Measurements from ENCODE around the gene TYRP1.
"Not testable (repeated sequence)": the region's sequence is repeated elsewhere in the genome, so short reads cannot be mapped to it uniquely, and the experiment has no call there.

TYRP1 gene, protein sequence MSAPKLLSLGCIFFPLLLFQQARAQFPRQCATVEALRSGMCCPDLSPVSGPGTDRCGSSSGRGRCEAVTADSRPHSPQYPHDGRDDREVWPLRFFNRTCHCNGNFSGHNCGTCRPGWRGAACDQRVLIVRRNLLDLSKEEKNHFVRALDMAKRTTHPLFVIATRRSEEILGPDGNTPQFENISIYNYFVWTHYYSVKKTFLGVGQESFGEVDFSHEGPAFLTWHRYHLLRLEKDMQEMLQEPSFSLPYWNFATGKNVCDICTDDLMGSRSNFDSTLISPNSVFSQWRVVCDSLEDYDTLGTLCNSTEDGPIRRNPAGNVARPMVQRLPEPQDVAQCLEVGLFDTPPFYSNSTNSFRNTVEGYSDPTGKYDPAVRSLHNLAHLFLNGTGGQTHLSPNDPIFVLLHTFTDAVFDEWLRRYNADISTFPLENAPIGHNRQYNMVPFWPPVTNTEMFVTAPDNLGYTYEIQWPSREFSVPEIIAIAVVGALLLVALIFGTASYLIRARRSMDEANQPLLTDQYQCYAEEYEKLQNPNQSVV

DNA sequence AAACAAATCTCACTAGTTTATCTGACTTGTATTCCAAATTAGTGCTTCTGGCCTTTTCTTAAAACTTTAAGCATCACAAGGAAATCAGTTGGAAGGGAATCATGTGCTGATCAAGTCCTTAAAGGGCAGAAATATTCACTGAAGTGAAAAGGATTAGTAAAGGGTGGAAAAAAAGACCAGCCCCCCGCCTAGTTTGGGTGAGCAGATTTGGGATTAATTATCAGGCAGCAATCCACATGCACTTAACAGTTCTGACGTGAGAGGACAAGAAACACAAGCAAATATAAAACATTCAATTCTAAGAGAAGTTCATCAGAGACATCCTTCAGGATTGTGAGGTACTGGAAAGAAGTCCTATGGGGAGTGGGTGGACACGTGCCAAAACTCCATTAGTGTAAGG, at the start of gene TYRP1:
TSS of gene TYRP1 (plus strand) at position 245 of the 400 bp plus-strand sequence. CDS start 612 bp downstream, outside the sequence.
- no peak for DNase-seq

DNA sequence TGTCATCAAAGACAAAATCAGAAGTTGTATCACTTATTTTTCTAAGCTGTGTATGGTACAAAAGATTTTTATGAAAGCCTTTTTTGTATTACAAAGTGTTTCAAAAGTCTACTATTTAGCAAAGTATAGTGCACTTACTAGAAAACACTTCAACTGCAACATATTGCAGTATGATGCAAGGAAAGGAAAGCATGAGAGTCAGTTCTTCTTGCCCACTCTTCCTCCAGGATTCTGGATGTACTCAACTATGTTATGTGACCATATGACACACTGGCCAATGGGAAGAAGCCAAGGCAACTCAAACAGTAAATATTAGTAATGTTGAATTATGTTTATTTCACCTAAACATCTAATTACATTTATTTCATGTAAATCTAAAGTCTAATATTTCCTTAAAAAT, 49.5 kb upstream of the TYRP1 start:
- no peak for DNase-seq

DNA sequence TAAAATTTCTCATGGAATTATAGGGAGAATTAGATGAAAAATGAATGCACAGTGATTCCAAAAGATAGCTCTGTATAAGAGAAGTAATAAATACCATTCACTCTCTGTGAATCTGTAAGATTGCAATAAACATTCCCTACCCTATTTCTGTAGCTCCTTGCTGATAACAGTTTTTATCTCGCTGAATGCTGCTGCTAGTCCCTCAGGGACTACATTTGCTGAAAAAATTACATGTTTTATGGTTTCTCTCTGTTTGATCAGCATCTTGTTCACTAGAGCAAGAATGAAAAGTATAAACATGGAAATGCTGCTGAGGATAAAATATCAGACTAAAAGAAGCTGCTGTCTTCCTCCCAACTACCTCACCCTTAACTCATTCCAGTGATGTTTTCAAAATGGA, 44.3 kb upstream of the TYRP1 start:
- no peak for DNase-seq

DNA sequence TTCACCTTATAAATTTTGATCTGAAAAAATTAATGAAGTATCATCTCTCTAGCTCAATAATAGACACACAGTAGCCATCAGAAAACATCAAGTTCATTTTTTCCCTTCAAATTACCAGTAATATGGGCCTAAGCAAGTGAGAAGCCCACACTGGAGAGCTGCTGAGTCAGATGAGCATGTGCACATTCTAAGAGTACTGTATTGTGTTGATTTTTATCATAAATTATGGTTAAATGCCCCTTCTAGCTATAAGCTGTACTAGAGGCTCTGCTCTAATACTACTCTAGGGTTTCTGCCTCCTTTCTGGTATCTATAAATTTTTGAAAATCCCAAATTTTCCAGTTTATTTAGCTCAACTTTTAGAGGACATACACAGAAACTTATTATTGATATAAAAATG, 42.1 kb upstream of the TYRP1 start:
- no peak for DNase-seq

DNA sequence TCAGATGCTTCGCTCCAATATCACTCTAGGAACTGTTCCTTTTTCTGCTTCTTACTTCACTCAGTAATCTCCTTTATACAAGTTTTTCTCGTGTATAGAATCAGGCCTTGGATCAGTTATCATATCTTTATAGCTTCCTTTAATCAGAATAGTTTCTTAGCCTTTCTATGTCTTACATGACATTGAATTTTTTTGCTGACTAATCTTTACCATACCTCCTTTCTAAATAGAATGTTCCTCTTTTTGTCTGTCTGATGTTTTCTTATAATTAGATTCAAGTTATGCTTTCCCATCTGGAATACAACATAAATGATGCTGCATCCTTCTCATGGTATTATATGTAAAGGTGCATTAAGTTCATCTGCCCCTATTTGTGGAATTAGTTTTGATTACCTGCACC, 40.2 kb upstream of the TYRP1 start:
- DNase-seq, result no peak

DNA sequence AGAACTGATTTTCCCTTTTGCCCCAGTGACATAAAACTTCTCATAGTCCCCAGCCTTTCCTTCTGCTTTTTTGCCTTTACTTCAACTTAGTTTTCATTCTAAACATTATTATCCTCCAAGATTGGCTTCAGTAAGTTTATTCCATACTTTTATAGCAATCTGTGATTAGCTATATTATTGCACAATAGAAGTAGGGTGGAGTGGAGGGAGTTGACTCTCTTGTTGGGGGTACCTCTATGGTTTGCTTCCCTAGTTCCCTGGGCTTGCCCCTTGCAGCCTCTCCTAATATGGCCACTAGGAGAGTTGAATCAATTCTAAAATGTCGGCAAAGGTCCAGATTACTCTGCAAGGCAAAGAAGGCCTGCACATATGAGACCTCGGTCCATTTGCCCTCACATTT, 36.4 kb upstream of the TYRP1 start:
- no peak for DNase-seq

DNA sequence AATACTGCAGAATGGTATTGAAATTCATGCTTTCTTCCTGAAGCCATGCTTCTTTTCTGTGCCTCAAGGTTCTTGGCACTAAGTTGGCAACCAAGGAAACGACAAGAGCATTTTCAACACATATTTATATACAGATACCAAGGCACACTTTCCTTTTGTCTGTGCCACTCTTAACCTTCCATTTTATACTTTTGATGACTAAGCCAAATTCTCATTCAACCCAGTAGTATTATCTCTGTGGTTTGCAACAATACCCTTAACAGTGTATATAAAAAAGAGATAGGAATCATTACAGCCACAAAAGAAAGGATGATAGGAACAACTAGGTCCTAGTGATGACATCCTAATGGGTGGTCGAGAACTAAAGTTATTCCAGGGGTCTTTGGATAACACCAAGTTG, 36.0 kb upstream of the TYRP1 start:
- no peak for DNase-seq

DNA sequence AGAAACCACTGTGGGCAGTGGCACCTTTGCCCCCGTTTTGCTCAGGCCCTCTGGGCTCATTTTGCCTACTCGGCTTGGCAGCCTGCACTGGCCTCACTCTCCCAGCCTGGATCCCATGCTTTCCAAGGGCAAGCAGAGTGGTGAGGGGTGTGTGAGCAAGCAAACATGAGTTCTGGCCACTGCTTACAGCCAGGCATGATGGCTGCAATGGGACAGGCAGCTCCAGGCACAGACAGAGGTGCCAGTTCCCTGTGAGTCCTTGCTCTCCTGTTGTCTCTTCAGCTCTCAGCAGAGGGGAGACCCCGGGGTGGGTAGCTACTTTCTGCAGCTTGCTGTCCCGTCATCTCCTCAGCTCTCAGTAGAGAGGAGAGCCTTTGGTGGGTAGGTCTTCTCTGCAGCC, 35.2 kb upstream of the TYRP1 start:
- no peak for DNase-seq

DNA sequence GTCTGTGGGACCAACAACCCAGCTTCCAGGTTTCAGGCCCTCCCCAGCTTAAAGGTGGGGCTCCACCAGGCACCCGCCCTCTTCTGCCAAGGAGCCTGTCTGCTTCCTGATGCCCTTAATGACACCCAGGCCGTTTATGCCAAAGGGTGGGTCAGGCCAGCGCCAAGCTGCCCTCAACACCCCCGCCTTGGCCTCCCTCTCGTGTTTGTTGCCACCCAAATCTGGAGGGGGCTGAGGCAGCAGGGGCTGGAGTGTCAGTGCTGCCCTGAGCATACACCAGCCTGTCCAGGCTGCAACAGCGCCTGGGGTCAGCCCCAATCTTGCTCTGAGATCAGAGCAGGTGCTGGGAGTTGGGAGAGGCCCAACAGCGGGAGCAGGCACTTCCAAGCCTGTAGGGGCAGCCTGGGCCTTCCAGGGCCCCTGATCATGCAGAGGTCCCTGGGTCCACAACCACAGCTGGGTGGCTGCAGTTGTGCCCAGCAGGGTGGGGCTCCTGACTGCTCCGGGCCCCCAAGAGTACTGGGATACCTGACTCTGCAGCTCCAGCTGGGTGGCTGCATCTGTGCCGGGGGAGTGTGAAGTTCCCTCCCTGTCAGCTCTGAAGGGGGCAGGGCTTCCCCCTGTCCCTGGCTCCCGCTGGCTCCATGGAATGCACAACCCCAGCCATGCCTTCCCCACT, 34.5 kb upstream of the TYRP1 start:
- no peak for DNase-seq

DNA sequence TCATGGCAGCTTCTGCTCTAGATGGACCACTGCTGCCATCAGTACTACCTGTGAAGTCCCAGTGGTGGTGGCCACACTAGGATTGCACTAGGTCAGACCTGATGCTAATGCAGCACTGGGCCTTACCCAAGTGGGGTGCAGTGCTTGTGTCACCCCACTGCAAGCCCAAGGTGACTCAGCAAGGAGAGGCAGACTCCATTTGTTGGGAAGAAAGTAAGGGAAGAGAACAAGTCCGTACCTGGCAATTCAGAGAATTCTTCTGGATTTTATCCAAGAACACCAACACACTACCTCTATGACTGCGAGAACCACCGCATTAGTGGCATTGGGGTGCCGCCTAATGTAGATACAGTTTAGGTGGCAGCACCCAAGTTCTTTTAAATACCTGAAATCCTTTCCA, 34.0 kb upstream of the TYRP1 start:
- DNase-seq, result no peak

DNA sequence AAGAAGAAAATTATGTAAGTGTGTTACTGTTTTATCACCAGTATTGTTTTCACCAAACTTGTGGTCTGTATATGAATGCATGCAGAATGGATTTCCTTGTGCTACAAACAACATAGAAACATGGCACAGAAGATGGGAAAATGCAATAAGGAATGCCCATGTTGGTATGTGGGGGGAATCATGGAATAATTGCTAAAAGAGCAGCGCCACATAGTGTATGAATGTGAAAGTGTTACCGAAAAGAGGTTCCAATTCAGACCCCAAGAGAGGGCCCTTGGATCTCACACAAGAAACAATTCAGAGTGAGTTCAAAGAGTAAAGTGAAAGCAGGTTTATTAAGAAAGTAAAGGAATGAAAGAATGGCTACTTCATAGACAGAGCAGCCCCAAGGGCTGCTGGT, 26.4 kb upstream of the TYRP1 start:
- no peak for DNase-seq

DNA sequence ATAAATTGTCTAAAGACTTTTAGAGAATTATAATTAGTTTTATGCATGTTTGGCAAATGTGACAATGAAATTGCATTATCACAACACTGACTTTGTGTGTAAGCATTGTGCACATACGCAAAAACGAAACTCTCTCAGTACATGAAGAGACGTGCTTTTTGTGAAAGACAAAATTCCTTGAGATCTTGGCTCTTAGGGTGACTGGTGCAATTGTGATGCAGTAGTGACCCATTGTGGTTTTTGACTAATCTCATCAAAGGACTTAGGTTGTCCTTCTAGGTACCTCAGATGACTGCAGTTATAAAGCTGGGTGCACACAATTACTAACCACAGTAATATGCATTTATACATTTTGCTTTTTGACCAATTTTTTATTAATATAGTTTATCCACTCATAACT, 25.3 kb upstream of the TYRP1 start:
- DNase-seq, result no peak

DNA sequence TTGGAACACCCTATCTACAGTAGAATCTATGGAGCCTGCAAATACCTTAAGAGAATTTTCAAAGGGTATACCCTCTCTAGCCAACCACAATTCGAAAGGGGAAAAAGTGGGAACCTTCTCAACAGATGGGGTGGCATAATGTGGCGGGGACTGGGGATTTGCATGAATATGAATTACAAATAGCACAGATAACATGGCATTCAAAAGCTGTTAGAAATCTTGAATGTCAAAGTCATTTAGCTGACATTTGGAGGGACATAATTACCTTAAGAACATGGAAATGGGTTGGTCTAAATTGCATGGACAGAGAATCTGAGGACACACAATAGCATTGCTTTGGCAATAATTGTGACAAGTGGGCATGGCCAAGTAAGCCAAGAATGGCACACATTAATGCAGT, 23.2 kb upstream of the TYRP1 start:
- DNase-seq, result no peak

DNA sequence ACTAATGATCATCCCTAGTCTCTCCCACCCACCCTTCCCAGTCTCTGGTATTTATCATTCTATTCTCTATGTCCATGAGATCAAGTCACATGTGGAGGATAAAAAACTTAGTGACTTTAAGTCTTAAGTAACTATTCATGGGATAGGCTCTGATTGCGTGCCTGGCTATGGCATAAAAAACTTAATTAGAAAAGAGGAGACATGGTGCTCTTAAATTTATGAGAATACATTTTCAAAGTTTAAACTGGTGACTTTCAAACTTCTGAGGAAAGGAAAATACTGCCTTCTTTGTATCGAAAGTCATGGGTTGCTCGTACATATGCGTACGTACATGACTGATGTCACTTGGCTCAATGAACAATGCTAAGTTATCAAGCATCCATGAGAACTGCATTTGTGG, 18.2 kb upstream of the TYRP1 start:
- DNase-seq, result no peak

DNA sequence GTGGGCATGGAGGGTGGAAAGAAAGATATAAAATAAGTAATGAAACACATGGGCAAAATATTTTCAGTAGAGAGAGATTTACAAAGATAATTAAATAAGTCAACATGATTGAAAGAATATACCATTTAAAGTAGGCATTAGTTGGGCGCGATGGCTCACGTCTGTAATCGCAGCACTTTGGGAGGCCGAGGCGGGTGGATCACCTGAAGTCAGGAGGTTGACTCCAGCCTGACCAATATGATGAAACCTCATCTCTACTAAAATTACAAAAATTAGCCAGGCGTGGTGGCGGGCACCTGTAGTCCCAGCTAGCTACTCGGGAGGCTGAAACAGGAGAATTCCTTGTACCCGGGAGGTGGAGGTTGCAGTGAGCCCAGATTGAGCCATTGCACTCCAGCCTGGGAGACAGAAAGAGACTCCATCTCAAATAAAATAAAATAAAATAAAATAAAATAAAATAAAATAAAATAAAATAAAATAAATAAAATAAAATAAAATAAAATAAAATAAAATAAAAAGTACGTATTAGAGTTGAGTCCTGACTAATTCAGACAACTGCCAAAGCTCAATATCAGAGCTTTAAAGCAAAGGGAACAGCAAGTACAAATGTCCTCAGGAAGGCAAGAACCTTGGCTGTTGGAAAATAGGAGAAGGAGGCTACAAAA, 15.6 kb upstream of the TYRP1 start:
- not testable (repeated sequence) for DNase-seq

DNA sequence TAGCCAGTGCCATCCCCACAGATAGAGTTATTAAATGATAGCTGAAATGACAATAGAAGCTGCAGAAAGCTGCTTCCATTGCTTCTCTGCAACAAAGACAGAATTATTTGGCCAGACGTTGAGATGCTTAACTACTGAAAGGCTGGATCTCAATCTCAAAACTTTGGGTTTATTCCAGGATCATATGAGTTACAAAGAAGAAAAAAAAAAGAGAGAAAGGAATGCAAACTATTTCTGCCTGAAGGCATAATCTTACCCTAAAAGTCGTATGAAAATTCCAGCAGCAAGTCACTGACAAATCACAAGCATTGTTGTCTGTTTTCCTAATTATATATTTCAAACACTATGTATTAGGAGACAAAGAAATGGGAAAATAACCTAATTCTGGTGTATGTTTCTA, 12.8 kb upstream of the TYRP1 start:
- DNase-seq, result no peak

DNA sequence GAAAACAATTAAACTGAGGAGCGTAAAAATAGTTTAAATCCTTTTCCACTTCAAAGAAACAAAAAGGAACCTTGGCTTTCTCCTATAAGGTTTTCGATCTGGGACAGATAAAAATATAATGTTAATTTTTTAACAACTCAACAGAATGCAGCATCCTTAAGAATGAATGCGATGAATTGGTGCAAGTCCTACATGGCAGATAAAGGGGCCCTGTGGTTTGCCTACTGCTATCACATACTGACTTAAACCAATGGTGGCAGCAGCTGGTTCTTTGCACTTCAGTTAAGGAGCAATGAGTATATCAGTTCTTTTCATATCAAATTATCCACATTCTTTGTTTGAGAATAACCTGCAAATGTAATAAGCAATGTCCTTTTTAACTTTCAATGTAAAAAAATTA, 12.4 kb upstream of the TYRP1 start:
- DNase-seq, result no peak

DNA sequence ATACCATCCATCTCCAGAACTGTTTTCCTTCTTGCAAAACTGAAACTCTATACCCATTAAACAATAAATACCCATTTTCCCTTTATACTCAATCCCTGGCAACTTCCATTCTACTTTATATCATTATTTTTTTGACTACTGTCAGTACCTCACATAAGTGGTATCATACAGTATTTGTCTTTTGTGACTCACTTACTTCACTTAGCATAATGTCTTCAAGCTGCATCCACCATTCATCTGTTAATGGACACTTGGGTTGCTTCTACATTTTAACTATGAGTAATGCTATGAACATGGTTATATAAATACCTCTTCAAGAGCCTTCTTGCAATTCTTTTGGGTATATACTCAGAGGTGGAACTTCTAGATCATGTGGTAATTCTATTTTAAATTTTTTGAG, 11.6 kb upstream of the TYRP1 start:
- no peak for DNase-seq

DNA sequence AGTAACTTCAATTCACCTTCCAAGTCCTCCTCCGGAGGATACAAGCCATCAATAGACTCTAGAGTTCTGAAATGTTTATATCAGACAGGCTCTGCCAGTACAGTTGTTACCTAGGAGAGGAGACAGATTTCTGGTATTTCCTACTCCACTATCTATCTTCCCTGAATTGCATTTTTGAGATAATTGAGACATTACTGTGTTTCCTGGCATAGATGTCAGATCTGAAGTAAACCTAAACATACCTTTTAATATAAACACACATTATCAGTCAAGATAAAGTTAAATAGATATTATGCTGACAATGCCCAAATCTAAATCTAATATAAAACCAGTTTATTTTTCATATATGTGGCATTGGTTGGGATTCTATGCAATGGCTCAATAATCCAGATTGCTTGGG, 8.2 kb upstream of the TYRP1 start:
- DNase-seq, result no peak

DNA sequence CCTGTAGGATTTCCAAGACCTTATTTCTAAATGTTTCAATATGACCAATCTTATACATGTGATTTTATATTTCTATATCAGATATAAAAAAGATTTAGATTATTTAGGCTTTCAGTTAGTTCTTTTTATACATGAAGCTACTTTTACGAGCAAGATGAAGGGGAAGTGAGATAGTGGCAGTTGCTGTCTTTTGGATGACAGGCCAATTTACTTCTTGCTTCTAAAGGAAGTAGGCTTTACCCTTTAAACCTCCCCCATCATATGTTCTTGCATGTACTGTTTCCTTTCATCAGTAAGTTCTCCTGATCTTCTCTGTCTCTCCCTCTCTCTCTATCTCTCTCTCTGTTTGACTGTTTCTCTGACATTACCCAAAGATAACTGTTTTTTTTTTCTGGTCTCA, 4.0 kb upstream of the TYRP1 start:
- DNase-seq, result no peak

DNA sequence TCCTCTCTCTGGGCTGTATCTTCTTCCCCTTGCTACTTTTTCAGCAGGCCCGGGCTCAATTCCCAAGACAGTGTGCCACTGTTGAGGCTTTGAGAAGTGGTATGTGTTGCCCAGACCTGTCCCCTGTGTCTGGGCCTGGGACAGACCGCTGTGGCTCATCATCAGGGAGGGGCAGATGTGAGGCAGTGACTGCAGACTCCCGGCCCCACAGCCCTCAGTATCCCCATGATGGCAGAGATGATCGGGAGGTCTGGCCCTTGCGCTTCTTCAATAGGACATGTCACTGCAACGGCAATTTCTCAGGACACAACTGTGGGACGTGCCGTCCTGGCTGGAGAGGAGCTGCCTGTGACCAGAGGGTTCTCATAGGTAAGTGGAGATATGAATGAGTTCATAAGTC, 828 bp downstream of the TYRP1 start:
- no peak for DNase-seq

DNA sequence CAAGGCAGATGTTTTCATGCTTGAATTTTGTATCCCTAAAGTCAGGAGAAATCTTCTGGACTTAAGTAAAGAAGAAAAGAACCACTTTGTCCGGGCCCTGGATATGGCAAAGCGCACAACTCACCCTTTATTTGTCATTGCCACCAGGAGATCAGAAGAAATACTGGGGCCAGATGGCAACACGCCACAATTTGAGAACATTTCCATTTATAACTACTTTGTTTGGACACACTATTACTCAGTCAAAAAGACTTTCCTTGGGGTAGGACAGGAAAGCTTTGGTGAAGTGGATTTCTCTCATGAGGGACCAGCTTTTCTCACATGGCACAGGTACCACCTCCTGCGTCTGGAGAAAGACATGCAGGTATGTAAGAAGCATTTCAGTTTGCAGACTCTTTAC, 2.3 kb downstream of the TYRP1 start:
- DNase-seq, result no peak

DNA sequence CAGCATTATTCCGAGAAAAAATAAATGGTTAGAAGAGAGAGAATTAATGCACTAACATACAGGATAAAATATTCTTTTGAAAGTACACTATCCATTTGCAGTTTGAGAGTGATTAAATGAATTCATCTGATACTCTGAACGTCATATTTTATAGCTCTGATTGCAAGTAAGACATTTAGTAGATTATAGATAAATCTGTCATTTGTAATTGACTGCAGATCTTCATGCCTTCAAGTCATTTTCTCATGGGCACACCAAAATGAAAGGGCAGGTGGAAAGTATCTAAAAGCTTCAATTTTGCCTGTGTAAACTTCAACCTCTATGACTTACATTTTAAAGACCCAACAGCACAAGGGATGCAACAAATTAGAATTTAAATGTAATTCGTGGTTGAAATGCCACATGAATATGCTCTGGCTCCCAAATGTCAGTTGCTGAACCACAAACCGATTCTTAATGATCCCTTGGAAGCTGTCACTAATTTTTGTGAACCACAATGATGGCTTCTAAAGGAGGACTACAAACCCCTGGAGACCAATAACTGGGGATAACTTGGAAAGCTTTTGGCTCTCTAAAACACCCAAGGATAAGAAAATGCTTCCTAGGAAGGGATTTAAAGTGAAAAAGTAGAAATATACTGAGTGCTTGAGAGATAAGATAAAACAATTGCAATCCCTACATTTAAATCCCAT, 3.9 kb downstream of the TYRP1 start:
- no peak for DNase-seq

Measured in activated CD4-positive, CD25-positive, alpha-beta regulatory T cell treated with anti-CD3 and anti-CD28 coated beads, Interleukin-2, amount 50 U/mL, for 72 hours (primary cell).